Suprapubic skin (tissue), 4 donors: ENCODE results near the gene TBC1D1.

ENCODE experiments used
- CTCF ChIP-seq, 2 donors: fragments of 200-600 bp in 1 of 2; fragments of 450-650 bp in 1 of 2; sonication (generic) in 1 of 2; IDR thresholded peaks; one replicate each; pipeline ENCODE4 v1.5.1; 2016 to 2019; ENCODE audit warnings: antibody characterized with exemption in 2 of 2, mild to moderate bottlenecking in 1 of 2, moderate library complexity in 1 of 2
- EP300 ChIP-seq: sonication (generic); formaldehyde crosslinking; IDR thresholded peaks from one replicate; pipeline ENCODE4 v1.6.1; 2017; ENCODE audit warnings: antibody characterized with exemption
- POLR2A ChIP-seq, 2 donors: fragments of 450-650 bp; IDR thresholded peaks; one replicate each; pipeline ENCODE4 v1.6.1; 2017; ENCODE audit warnings: antibody characterized with exemption in 2 of 2, mild to moderate bottlenecking in 2 of 2, moderate library complexity in 2 of 2
- POLR2AphosphoS5 ChIP-seq, 3 donors: sonication (generic); formaldehyde crosslinking; IDR thresholded peaks; one replicate each; pipeline ENCODE4 v1.6.1; 2017; ENCODE audit warnings: antibody characterized with exemption in 3 of 3

GRCh38 chr4:38075370-38076152 is 184.7 kb downstream of the TBC1D1 start:
- no peak for TF ChIP-seq CTCF (IDR thresholded peaks at IDR 0.05)
- TF ChIP-seq POLR2A (IDR thresholded peaks at IDR 0.05), result no peak
- no peak for TF ChIP-seq EP300
- TF ChIP-seq POLR2AphosphoS5 (IDR thresholded peaks at IDR 0.05), result no peak
